Stimulated activated CD4-positive, alpha-beta T cell treated with anti-CD3 and anti-CD28 coated beads, TNF-alpha, amount 100 ng/mL, for 1 hour (primary cell): ENCODE results near the gene MAPKAPK2.
"Not testable (repeated sequence)": the region's sequence is repeated elsewhere in the genome, so short reads cannot be mapped to it uniquely, and the experiment has no call there.

Experiments
- DNase-seq, 3 donors: peaks; one replicate each; pipeline ENCODE4 v3.0.0-alpha.2; 2020; ENCODE audit warnings: low read depth in 3 of 3, low spot score in 1 of 3

The MAPKAPK2 gene

GRCh38 chr1:206770531-206771337 is 86.0 kb downstream of the MAPKAPK2 start, which contains the start of gene IL19:
IL19 (plus strand) TSS chr1:206770773; CDS start chr1:206836663, 65,890 bp downstream.
- DNase-seq = no peak

GRCh38 chr1:206771338-206771692 is 86.6 kb downstream of the MAPKAPK2 start:
- no peak for DNase-seq

GRCh38 chr1:206772243-206772937 is 87.7 kb downstream of the MAPKAPK2 start, which contains the start of gene IL10:
IL10 (minus strand) TSS chr1:206772494; CDS start chr1:206772435, 59 bp downstream.
- DNase-seq = no peak

- no peak for DNase-seq
Measured at GRCh38 chr1:206774093-206774492, 89.4 kb downstream of the MAPKAPK2 start.

GRCh38 chr1:206776229-206776628 is 91.5 kb downstream of the MAPKAPK2 start:
- DNase-seq = no peak

GRCh38 chr1:206778031-206778430 is 93.3 kb downstream of the MAPKAPK2 start:
- no peak for DNase-seq

- not testable (repeated sequence) for DNase-seq
Measured at GRCh38 chr1:206778911-206779310, 94.2 kb downstream of the MAPKAPK2 start.

- no peak for DNase-seq
Measured at GRCh38 chr1:206779638-206780037, 94.9 kb downstream of the MAPKAPK2 start.

- no peak for DNase-seq
Measured at GRCh38 chr1:206782448-206782847, 97.7 kb downstream of the MAPKAPK2 start.

- DNase-seq = no peak
Measured at GRCh38 chr1:206783506-206783905, 98.8 kb downstream of the MAPKAPK2 start.
